HG02840 (cell line): Measurements from ENCODE around the gene LEMD3.

Experiments used
- ATAC-seq: cut with Tn5 transposase; IDR thresholded peaks from one replicate; pipeline ENCODE4 v1.9.1; 2021; ENCODE audit warnings: mild to moderate bottlenecking, moderate library complexity, moderate number of reproducible peaks; ENCODE audit not compliant: unreplicated experiment, low FRiP score

LEMD3 gene

GRCh38 chr12:65204886-65205525 lies 35.6 kb downstream of the LEMD3 start:
- no peak for ATAC-seq

GRCh38 chr12:65205886-65206285 lies 36.5 kb downstream of the LEMD3 start:
- ATAC-seq: no peak

GRCh38 chr12:65208125-65208524 lies 38.7 kb downstream of the LEMD3 start:
- ATAC-seq: no peak

GRCh38 chr12:65208964-65209654 lies 39.7 kb downstream of the LEMD3 start:
- no peak for ATAC-seq

GRCh38 chr12:65209655-65210043 lies 40.3 kb downstream of the LEMD3 start:
- peak; percentile 61 for ATAC-seq

GRCh38 chr12:65217086-65217485 lies 47.7 kb downstream of the LEMD3 start:
- no peak for ATAC-seq

GRCh38 chr12:65220761-65221160 lies 51.4 kb downstream of the LEMD3 start:
- ATAC-seq: no peak

GRCh38 chr12:65229441-65229840 lies 60.1 kb downstream of the LEMD3 start:
- no peak for ATAC-seq

GRCh38 chr12:65232476-65233077 lies 63.2 kb downstream of the LEMD3 start:
- ATAC-seq: no peak

- ATAC-seq: no peak
Observed at GRCh38 chr12:65237153-65237552, 67.8 kb downstream of the LEMD3 start.

GRCh38 chr12:65238609-65239008 lies 69.2 kb downstream of the LEMD3 start:
- ATAC-seq: no peak

GRCh38 chr12:65248656-65249633 lies 79.6 kb downstream of the LEMD3 start:
- no peak for ATAC-seq

GRCh38 chr12:65252515-65252914 lies 83.1 kb downstream of the LEMD3 start:
- ATAC-seq: no peak

GRCh38 chr12:65257986-65258385 lies 88.6 kb downstream of the LEMD3 start:
- ATAC-seq: no peak

- ATAC-seq: no peak
Observed at GRCh38 chr12:65259501-65259900, 90.1 kb downstream of the LEMD3 start.

GRCh38 chr12:65263777-65264176 lies 94.4 kb downstream of the LEMD3 start:
- no peak for ATAC-seq

GRCh38 chr12:65266408-65266807 lies 97.0 kb downstream of the LEMD3 start:
- ATAC-seq: no peak

GRCh38 chr12:65269603-65270002 lies 100.2 kb downstream of the LEMD3 start:
- no peak for ATAC-seq

- no peak for ATAC-seq
Observed at GRCh38 chr12:65274602-65275272, 105.4 kb downstream of the LEMD3 start.

GRCh38 chr12:65275627-65276026 lies 106.2 kb downstream of the LEMD3 start:
- no peak for ATAC-seq
